ENCODE results near the gene POLK. TPM values are rescaled to one million over a fixed set of nuclear protein-coding genes. Genes with fewer than 3 reads are reported as not detected.

The POLK gene
- total and polyA plus RNA-seq, 2 of the 8 experiments (the other 6 are each of a cell fraction or from before 2014, with no cell fraction given) = 2.0 to 9.0 TPM

DNA sequence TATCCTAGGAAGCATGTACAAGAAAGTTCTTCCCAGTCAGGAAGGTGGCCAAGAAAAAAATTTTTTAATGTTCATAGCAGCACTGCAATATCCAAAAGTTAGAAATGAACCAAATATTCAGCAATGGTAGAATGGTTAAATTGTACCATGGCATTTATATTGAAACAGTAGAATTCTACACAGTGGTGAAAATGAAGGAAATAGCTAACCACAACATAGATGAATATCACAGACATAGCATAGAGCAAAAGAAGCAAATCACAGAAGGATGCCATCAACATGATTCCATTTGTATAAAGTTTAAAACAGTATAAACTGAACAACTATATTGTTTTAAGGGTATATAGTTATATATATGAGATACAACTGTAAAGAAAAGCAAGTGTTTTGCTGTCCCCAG, 88.8 kb downstream of the POLK start (continued):
- TF ChIP-seq CHD7 (IDR thresholded peaks at IDR 0.05; ENCODE audit: insufficient replicate concordance, low read length) = no peak
